SU-DHL-6 (cell line): ENCODE results near the gene OSBPL2.

ENCODE experiments used
- H2AFZ ChIP-seq: fragments of 200-600 bp; sonication (generic); 2 replicates; pipeline ENCODE4 v1.6.1; 2014; ENCODE audit warnings: low read depth, mild to moderate bottlenecking, moderate library complexity, mixed read lengths, antibody characterized with exemption, low read length; ENCODE audit not compliant: severe bottlenecking
- H3F3A ChIP-seq: fragments of 200-600 bp; shearing (Covaris generic); 2 replicates; pipeline ENCODE4 v1.6.0; 2016; ENCODE audit warnings: antibody characterized with exemption, mild to moderate bottlenecking; ENCODE audit not compliant: insufficient read depth
- H3K27ac ChIP-seq: fragments of 200-600 bp; sonication (generic); 2 replicates; pipeline ENCODE4 v1.5.1; 2016; ENCODE audit warnings: low read depth, mild to moderate bottlenecking, low read length, moderate library complexity, mixed read lengths
- H3K27me3 ChIP-seq: fragments of 200-600 bp; sonication (generic), shearing (Covaris generic); 2 replicates; pipeline ENCODE4 v1.6.0; 2014; ENCODE audit warnings: mild to moderate bottlenecking, low read length
- H3K36me3 ChIP-seq: fragments of 200-600 bp; sonication (generic); 2 replicates; pipeline ENCODE4 v1.6.1; 2014; ENCODE audit warnings: mild to moderate bottlenecking, low read length, mixed read lengths
- H3K4me2 ChIP-seq: fragments of 300-600, 200-600 bp; shearing (Covaris generic), sonication (generic); 2 replicates; pipeline ENCODE4 v1.6.0; 2014; ENCODE audit warnings: low read length, low read depth, mild to moderate bottlenecking; ENCODE audit not compliant: poor library complexity, severe bottlenecking
- H3K4me3 ChIP-seq: fragments of 200-600 bp; sonication (generic); 2 replicates; pipeline ENCODE4 v1.5.1; 2014; ENCODE audit warnings: antibody characterized with exemption, low read length, mild to moderate bottlenecking, mixed read lengths; ENCODE audit not compliant: insufficient read depth, poor library complexity, severe bottlenecking
- H3K79me2 ChIP-seq: fragments of 200-600 bp; sonication (generic); 2 replicates; pipeline ENCODE4 v1.6.1; 2014; ENCODE audit warnings: mild to moderate bottlenecking, low read length, moderate library complexity; ENCODE audit not compliant: insufficient read depth
- H3K9ac ChIP-seq: fragments of 200-600 bp; sonication (generic); 2 replicates; pipeline ENCODE4 v1.7.0; 2014; ENCODE audit warnings: mild to moderate bottlenecking, low read length
- H3K9me2 ChIP-seq: fragments of 200-600 bp; sonication (generic); replicated peaks from 2 replicates; pipeline ENCODE4 v1.6.1; 2014; ENCODE audit warnings: low read length; ENCODE audit not compliant: insufficient read depth
- H3K9me3 ChIP-seq: fragments of 200-600 bp; sonication (generic); 2 replicates; pipeline ENCODE4 v1.6.1; 2014; ENCODE audit warnings: low read length, mixed read lengths; ENCODE audit not compliant: insufficient read depth
- H4K20me1 ChIP-seq: fragments of 200-600 bp; sonication (generic); 2 replicates; pipeline ENCODE4 v1.6.1; 2014; ENCODE audit warnings: low read depth, mild to moderate bottlenecking, antibody characterized with exemption, low read length, moderate library complexity, mixed read lengths
- CTCF ChIP-seq: fragments of 200-600 bp; sonication (generic); IDR thresholded peaks from one replicate; pipeline ENCODE4 v1.5.1; 2017; ENCODE audit warnings: antibody characterized with exemption, mild to moderate bottlenecking, low read length, moderate library complexity; ENCODE audit not compliant: insufficient read depth, poor library complexity, severe bottlenecking
- EZH2phosphoT487 ChIP-seq: fragments of 200-600 bp; sonication (generic), shearing (Covaris generic); conservative IDR thresholded peaks from 2 replicates; pipeline ENCODE4 v1.6.1; 2018; ENCODE audit warnings: mild to moderate bottlenecking, antibody characterized with exemption, low read length, moderate library complexity, mixed read lengths

The OSBPL2 gene

GRCh38 chr20:62200491-62201172 lies 37.7 kb upstream of the OSBPL2 start:
- no peak overlapping the region for H3K4me3 ChIP-seq
- no peaks in the 10 kb centered on the region for H4K20me1 ChIP-seq
- H2AFZ ChIP-seq: no peak overlapping the region
- H3K36me3 ChIP-seq: no peaks in the 10 kb centered on the region
- H3F3A ChIP-seq: no peaks in the 10 kb centered on the region
- no peaks in the 10 kb centered on the region for H3K27me3 ChIP-seq
- H3K9me2 ChIP-seq: no peaks in the 10 kb centered on the region
- TF ChIP-seq EZH2phosphoT487 (no peak), CTCF (no peak)
- H3K79me2 ChIP-seq: no peaks in the 10 kb centered on the region
- no peaks in the 10 kb centered on the region for H3K9me3 ChIP-seq
- H3K4me2 ChIP-seq: no peak overlapping the region
- no peak overlapping the region for H3K27ac ChIP-seq
- H3K9ac ChIP-seq: no peak overlapping the region

DNA sequence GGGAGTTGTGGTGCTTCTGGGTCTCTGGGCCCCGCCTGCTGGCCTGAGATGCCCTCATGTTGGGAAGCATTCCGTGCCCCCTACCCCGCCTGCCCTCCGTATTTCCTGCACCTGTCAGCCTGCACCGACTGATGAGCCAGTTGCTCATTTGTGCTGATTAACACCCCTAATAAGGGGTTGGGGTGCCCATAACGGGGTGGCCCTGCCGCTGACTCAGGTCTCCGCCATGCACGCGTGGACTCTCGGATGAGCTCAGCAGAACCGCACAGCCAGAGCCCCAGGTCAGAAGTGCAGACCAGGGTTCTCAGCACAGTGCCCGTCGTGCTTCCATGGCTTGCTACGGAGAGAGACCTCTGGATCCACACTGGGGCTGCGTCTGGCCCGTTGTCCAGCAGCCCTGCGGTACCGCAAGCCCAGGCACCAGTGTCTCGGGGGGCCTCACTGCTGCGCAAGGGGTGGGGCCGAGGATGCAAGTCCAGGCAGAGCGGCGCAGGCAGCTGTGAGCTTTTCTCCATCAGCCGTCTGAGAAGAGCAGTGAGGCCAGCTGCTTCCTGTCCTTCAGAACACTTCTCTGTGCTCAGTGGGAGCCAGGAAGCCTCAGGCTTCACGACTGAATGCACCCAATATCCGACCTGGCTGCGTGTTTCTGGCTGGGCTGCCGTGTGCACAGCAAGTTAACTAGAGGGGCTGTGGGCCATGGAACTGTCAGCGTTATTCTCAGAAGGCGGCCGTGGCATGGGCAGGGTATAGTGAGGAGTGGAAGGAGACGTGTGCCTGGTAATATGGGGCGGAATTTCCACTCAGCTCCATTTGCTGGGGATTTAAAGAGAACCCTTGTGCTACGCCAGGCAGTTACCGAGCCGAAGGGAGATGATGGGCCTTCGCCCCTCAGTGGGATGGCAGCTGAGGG lies 36.9 kb upstream of the OSBPL2 start:
- H3K9me3 ChIP-seq: no peaks in the 10 kb centered on the region
- no peak overlapping the region for H2AFZ ChIP-seq
- no peaks in the 10 kb centered on the region for H3K79me2 ChIP-seq
- no peak overlapping the region for H3K4me2 ChIP-seq
- H3F3A ChIP-seq: no peaks in the 10 kb centered on the region
- no peaks in the 10 kb centered on the region for H3K9me2 ChIP-seq
- no peak overlapping the region for H3K27ac ChIP-seq
- TF ChIP-seq EZH2phosphoT487 (no peak), CTCF (no peak)
- no peak overlapping the region for H3K9ac ChIP-seq
- no peak overlapping the region for H3K4me3 ChIP-seq
- H4K20me1 ChIP-seq: no peaks in the 10 kb centered on the region
- no peaks in the 10 kb centered on the region for H3K27me3 ChIP-seq
- H3K36me3 ChIP-seq: no peaks in the 10 kb centered on the region

DNA sequence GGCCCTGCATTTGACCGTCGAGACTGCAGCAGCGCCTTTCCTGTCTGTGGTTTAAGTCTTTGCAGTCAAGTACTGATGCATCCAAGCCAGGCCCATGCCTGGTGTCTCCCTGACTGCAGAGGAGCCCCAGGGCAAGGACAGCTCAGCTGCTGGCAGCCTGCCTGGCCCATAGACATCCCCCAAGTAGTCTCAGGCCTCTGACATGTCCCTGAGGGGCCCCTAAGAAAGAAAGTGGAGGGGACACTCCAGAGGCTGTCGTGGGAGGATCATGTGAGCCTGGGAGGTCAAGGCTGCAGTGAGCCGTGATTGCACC lies 36.3 kb upstream of the OSBPL2 start:
- Histone ChIP-seq H3F3A (no peaks in the 10 kb centered on the region), H3K27me3 (no peaks in the 10 kb centered on the region), H3K9ac (no peak overlapping the region), H3K27ac (no peak overlapping the region), H3K9me3 (no peaks in the 10 kb centered on the region), H2AFZ (no peak overlapping the region), H4K20me1 (no peaks in the 10 kb centered on the region), H3K4me3 (no peak overlapping the region), H3K9me2 (no peaks in the 10 kb centered on the region), H3K36me3 (no peaks in the 10 kb centered on the region), H3K79me2 (no peaks in the 10 kb centered on the region), H3K4me2 (no peak overlapping the region)
- TF ChIP-seq EZH2phosphoT487 (no peak), CTCF (no peak)
